Measurements from ENCODE around the gene KBTBD7. TPM values are rescaled to one million over a fixed set of nuclear protein-coding genes. Genes with fewer than 3 reads are reported as not detected.

Gene KBTBD7
- total RNA-seq, 4 donors from 2014 or later: 2.6 to 5.9 (median 4.1) TPM

DNA sequence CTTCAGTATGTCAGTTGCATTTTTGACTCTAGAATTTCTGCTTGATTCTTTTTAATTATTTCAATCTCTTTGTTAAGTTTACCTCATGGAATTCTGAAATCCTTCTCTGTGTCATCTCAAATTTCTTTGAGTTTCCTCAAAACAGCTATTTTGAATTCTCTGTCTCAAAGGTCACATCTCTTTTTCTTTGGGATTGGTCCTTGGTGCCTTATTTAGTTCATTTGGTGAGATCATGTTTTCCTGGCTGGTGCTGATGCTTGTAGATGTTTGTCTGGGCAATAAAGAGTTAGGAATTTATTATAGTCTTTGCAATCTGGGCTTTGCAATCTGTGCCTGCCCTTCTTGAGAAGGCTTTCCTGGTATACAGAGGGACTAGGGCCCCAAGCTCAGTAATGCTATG lies 18.5 kb upstream of the KBTBD7 start:
- H3K4me1 ChIP-seq: peaks cover 0 to 11% (median 0%) of the 10 kb centered on the region in 3 donors
- no peak overlapping the region for H3K4me3 ChIP-seq
- intact Hi-C loops (cut with DNase I): no loop called here
- H3K36me3 ChIP-seq: no peaks in the 10 kb centered on the region
- no peak for TF ChIP-seq CTCF (IDR thresholded peaks at IDR 0.05)
- TF ChIP-seq POLR2A (IDR thresholded peaks at IDR 0.05): no peak
- H3K9me3 ChIP-seq: peaks cover 0 to 11% (median 6%) of the 10 kb centered on the region in 3 donors
- no peak overlapping the region for H3K27ac ChIP-seq
- H3K27me3 ChIP-seq: no peaks in the 10 kb centered on the region
- DNase-seq: no peak

- peaks cover 0 to 6% (median 0%) of the 10 kb centered on the region in 3 donors for H3K4me1 ChIP-seq
- no peak overlapping the region for H3K4me3 ChIP-seq
- DNase-seq: no peak
- intact Hi-C loops (cut with DNase I): no loop called here
- no peak overlapping the region for H3K27ac ChIP-seq
- H3K36me3 ChIP-seq: no peaks in the 10 kb centered on the region
- TF ChIP-seq CTCF (IDR thresholded peaks at IDR 0.05): no peak
- no peak for TF ChIP-seq POLR2A (IDR thresholded peaks at IDR 0.05)
- WGBS, 2 donors: 89 to 100% methylated on average over 2 of the region's 2 CpGs
- peaks cover 0 to 11% (median 7%) of the 10 kb centered on the region in 3 donors for H3K9me3 ChIP-seq
- no peaks in the 10 kb centered on the region for H3K27me3 ChIP-seq
Observed at GRCh38 chr13:41211062-41211461, 16.7 kb upstream of the KBTBD7 start.

GRCh38 chr13:41206467-41206866 lies 12.1 kb upstream of the KBTBD7 start:
- Histone ChIP-seq H3K9me3 (peaks cover 0 to 7% (median 7%) of the 10 kb centered on the region in 3 donors), H3K27ac (no peak overlapping the region), H3K27me3 (no peaks in the 10 kb centered on the region), H3K4me3 (no peak overlapping the region), H3K36me3 (no peaks in the 10 kb centered on the region), H3K4me1 (no peaks in the 10 kb centered on the region)
- intact Hi-C loops (cut with DNase I): no loop called here
- no peak for DNase-seq
- TF ChIP-seq POLR2A (IDR thresholded peaks at IDR 0.05) (no peak), CTCF (IDR thresholded peaks at IDR 0.05) (no peak)

- DNase-seq: no peak
- Histone ChIP-seq H3K9me3 (peaks cover 0 to 3% (median 0%) of the 10 kb centered on the region in 3 donors), H3K27me3 (no peaks in the 10 kb centered on the region), H3K27ac (no peak overlapping the region), H3K36me3 (no peaks in the 10 kb centered on the region), H3K4me1 (no peaks in the 10 kb centered on the region), H3K4me3 (no peak overlapping the region)
- WGBS, 2 donors: 91 to 96% methylated on average over 5 to 6 of the region's 6 CpGs
- intact Hi-C loops (cut with DNase I): no loop called here
- no peak for TF ChIP-seq CTCF (IDR thresholded peaks at IDR 0.05)
- TF ChIP-seq POLR2A (IDR thresholded peaks at IDR 0.05): no peak
Observed at GRCh38 chr13:41203810-41204209, 9.4 kb upstream of the KBTBD7 start.

- intact Hi-C loops (cut with DNase I): no loop called here
- no peak overlapping the region for H3K4me3 ChIP-seq
Observed at GRCh38 chr13:41200126-41200525, 5.8 kb upstream of the KBTBD7 start.

More at GRCh38 chr13:41200126-41200525, 5.8 kb upstream of the KBTBD7 start:
- Histone ChIP-seq H3K27ac (no peak overlapping the region), H3K4me1 (no peaks in the 10 kb centered on the region), H3K36me3 (no peaks in the 10 kb centered on the region), H3K9me3 (no peaks in the 10 kb centered on the region), H3K27me3 (no peaks in the 10 kb centered on the region)
- TF ChIP-seq POLR2A (IDR thresholded peaks at IDR 0.05): no peak
- TF ChIP-seq CTCF (IDR thresholded peaks at IDR 0.05): no peak
- DNase-seq: no peak
- 85 to 91% methylated on average over 4 of the region's 4 CpGs for WGBS, 2 donors
